ENCODE measurements around the gene ENOX1. TPM values are rescaled to one million over a fixed set of nuclear protein-coding genes. Genes with fewer than 3 reads are reported as not detected.
A peak's percentile ranks its signal among the peaks of the same experiment; 100 is the strongest.

ENOX1 gene
- total RNA-seq, 1 donor, result 2.2 TPM

GRCh38 chr13:43272851-43273250, 513.9 kb downstream of the ENOX1 start:
- DNase-seq (ENCODE audit: low read depth), result no peak
- no peak for TF ChIP-seq CTCF (IDR thresholded peaks at IDR 0.05; ENCODE audit: insufficient read depth, low read depth, low read length)
- no peak overlapping the region for H3K4me3 ChIP-seq (ENCODE audit: low read depth, low read length)

GRCh38 chr13:43271152-43271551, 515.6 kb downstream of the ENOX1 start:
- no peak for DNase-seq (ENCODE audit: low read depth)
- TF ChIP-seq CTCF (IDR thresholded peaks at IDR 0.05; ENCODE audit: insufficient read depth, low read depth, low read length), result no peak
- no peak overlapping the region for H3K4me3 ChIP-seq (ENCODE audit: low read depth, low read length)

GRCh38 chr13:43270130-43270830, 516.5 kb downstream of the ENOX1 start:
- no peak for TF ChIP-seq CTCF (IDR thresholded peaks at IDR 0.05; ENCODE audit: insufficient read depth, low read depth, low read length)
- no peak overlapping the region for H3K4me3 ChIP-seq (ENCODE audit: low read depth, low read length)
- peak; percentile 52 for DNase-seq (ENCODE audit: low read depth)

GRCh38 chr13:43269037-43269481, 517.7 kb downstream of the ENOX1 start:
- peak; percentile 99 for DNase-seq (ENCODE audit: low read depth)
- no peak for TF ChIP-seq CTCF (IDR thresholded peaks at IDR 0.05; ENCODE audit: insufficient read depth, low read depth, low read length)

GRCh38 chr13:43268632-43269031, 518.1 kb downstream of the ENOX1 start:
- no peak for TF ChIP-seq CTCF (IDR thresholded peaks at IDR 0.05; ENCODE audit: insufficient read depth, low read depth, low read length)
- H3K4me3 ChIP-seq (ENCODE audit: low read depth, low read length), result no peak overlapping the region
- DNase-seq (ENCODE audit: low read depth), result no peak

More at GRCh38 chr13:43269037-43269481, 517.7 kb downstream of the ENOX1 start:
- no peak overlapping the region for H3K4me3 ChIP-seq (ENCODE audit: low read depth, low read length)

GRCh38 chr13:43267916-43268315, 518.9 kb downstream of the ENOX1 start:
- TF ChIP-seq CTCF (IDR thresholded peaks at IDR 0.05; ENCODE audit: insufficient read depth, low read depth, low read length), result no peak
- H3K4me3 ChIP-seq (ENCODE audit: low read depth, low read length), result no peak overlapping the region
- no peak for DNase-seq (ENCODE audit: low read depth)
